ENCODE measurements around the gene TMEM37.

Gene TMEM37

GRCh38 chr2:119436993-119437772, 5.5 kb downstream of the TMEM37 start:
- TF ChIP-seq, protein P1, sequence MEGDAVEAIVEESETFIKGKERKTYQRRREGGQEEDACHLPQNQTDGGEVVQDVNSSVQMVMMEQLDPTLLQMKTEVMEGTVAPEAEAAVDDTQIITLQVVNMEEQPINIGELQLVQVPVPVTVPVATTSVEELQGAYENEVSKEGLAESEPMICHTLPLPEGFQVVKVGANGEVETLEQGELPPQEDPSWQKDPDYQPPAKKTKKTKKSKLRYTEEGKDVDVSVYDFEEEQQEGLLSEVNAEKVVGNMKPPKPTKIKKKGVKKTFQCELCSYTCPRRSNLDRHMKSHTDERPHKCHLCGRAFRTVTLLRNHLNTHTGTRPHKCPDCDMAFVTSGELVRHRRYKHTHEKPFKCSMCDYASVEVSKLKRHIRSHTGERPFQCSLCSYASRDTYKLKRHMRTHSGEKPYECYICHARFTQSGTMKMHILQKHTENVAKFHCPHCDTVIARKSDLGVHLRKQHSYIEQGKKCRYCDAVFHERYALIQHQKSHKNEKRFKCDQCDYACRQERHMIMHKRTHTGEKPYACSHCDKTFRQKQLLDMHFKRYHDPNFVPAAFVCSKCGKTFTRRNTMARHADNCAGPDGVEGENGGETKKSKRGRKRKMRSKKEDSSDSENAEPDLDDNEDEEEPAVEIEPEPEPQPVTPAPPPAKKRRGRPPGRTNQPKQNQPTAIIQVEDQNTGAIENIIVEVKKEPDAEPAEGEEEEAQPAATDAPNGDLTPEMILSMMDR (IDR thresholded peaks at IDR 0.05), result no peak

DNA sequence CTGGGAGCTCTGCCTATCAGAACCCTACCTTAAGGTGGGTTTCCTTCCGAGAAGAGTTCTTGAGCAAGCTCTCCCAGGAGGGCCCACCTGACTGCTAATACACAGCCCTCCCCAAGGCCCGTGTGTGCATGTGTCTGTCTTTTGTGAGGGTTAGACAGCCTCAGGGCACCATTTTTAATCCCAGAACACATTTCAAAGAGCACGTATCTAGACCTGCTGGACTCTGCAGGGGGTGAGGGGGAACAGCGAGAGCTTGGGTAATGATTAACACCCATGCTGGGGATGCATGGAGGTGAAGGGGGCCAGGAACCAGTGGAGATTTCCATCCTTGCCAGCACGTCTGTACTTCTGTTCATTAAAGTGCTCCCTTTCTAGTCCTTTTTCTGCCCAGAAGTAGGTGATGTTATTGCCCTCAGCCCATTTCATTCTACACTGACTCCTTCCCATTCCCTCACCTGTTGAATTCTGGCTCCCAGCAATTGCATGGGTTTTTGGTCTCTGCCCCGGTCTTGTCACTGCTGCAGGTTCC, 6.5 kb downstream of the TMEM37 start:
- TF ChIP-seq, protein P1 (IDR thresholded peaks at IDR 0.05), result no peak

DNA sequence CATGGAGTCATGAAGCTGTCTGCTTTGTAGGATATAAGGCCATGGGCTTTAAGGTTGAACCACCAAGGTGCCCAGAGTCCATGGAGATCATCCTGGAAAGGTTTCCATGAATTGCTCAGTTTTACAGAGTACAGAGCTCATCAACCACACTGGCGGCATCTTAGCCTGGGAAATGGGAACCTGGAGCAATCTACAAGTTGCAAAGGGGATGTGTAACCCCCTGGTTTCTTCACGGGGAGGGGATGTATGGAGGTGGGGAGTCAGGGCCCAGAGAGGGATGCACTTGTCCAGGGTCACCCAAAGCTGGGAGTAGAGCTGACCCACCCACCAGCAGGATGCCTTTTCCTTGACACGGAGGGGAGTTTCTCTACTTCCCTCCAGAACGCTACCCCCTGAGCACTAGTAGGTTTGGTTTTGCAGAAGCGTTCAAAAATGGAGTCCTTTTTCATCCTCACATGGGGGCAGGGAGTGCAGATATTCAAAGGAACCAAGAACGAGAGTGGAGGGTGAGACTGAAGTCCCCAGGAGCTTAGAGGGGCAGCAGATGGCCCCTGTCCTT, 7.2 kb downstream of the TMEM37 start:
- TF ChIP-seq, protein P1 (IDR thresholded peaks at IDR 0.05), result no peak

DNA sequence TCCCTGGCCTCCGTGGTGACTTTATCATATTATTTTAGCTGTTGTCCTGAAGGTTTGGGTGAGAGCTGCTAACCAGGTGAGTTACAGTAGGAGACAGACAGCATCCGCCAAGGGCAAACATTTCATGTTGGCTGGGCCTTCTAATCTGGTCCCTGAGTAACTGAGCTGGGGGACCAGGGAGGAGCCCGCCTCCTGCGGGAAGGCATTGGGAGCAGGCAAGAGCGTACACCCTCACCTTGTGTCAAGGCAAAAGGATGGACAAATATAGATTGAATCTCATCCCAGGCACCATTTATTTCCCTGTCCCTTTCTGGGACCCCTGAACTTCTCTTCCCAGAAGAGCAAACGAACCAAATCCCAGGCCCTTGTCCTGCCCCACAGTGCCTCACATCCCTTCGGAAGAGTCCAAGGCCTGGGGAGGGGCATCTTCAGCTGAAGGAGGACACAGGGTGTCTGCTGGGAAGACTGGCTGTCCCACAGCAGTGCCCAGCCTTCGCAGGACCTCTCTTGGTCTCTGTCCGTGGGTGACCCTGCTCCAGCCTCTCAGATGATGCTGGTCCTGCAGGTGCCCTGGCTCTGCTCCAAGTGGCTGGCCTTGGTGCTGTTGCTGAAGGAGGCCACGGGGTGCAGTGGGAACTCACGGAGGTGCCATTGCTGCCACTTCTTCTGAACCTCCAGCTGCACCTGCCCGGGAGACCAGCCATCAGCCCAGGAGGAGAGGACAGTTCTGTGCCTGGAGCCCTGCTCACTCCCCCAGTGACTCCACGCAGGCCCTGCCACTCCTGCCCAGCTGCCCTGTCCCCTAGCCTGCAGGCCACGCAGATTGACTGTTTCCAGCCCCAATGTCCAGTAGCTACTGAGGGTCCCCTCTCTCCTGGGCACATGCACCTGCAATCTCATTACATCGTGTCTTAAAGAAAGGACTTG, 8.2 kb downstream of the TMEM37 start:
- TF ChIP-seq, protein P1 (IDR thresholded peaks at IDR 0.05), result no peak

DNA sequence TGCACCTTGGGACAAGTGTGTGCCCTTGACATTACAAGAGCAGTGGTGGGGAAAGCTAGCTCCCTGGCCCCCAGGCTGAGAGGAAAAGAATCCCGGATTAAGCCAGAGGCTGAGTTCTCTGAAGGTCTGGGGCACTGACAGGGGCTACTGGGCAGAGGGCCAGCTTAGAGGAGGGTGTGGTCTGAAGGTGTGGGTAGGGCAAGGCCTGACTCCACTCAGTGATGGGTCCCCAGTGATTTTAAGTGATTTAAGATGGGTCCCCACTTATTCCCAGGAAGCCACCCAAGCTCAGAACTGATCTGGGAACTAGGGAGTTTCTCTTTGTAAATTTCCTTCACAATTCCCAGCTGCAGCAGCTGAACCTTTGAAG, 8.8 kb downstream of the TMEM37 start:
- TF ChIP-seq, protein P1 (IDR thresholded peaks at IDR 0.05), result no peak

- TF ChIP-seq, protein P1 (IDR thresholded peaks at IDR 0.05), result no peak
These were observed 9.2 kb downstream of the TMEM37 start for GRCh38 chr2:119440873-119441272.
